ENCODE measurements around the gene GNAI3. TPM values are rescaled to one million over a fixed set of nuclear protein-coding genes. Genes with fewer than 3 reads are reported as not detected.

GNAI3 gene
- total and polyA plus RNA-seq, 2 donors (not counting 3 experiments of a cell fraction or from before 2014, with no cell fraction given): 5.0 to 14.0 TPM

GRCh38 chr1:109624201-109625010 lies 76.0 kb downstream of the GNAI3 start:
- no peaks in the 10 kb centered on the region for H3K27me3 ChIP-seq (ENCODE audit: control insufficient read depth in 2 of 2, insufficient read depth in 2 of 2, low read length in 2 of 2)
- H3K4me1 ChIP-seq (ENCODE audit: control insufficient read depth, extremely low read depth, insufficient read depth, low read length): peaks cover 14% of the 10 kb centered on the region
- ChIA-PET POLR2A (no interaction called here), CTCF (interaction anchor here (0.6 to 3.3 kb wide), 8 partner anchors 11 to 360 kb away, joined by 3 to 23 read pairs (median 5); partner anchors contain the start of genes AHCYL1 and GNAI3)
- H4K20me1 ChIP-seq (replicated peaks; ENCODE audit: control insufficient read depth, extremely low read depth, insufficient read depth, low read length): no peaks in the 10 kb centered on the region
- H3K9me3 ChIP-seq (replicated peaks; ENCODE audit: control insufficient read depth, insufficient read depth, low read length): no peaks in the 10 kb centered on the region
- H3K9ac ChIP-seq (replicated peaks; ENCODE audit: extremely low read depth, insufficient read depth, low read length): no peak overlapping the region
- TF ChIP-seq MYC (IDR thresholded peaks at IDR 0.05; ENCODE audit: low read depth, low read length): no peak
- TF ChIP-seq POLR2A (IDR thresholded peaks at IDR 0.05; ENCODE audit: low read depth, low read length): no peak
- TF ChIP-seq FOS (IDR thresholded peaks at IDR 0.05; ENCODE audit: borderline replicate concordance, insufficient read depth, low read length): no peak
- TF ChIP-seq POLR2AphosphoS5 (IDR thresholded peaks at IDR 0.05; ENCODE audit: insufficient read depth, low read depth, low read length): no peak
- TF ChIP-seq CTCF (IDR thresholded peaks at IDR 0.05; ENCODE audit: extremely low read depth in 1 of 2, insufficient read depth in 1 of 2, low read depth in 1 of 2, low read length in 2 of 2): no peak
- no peak for TF ChIP-seq GATA2 (IDR thresholded peaks at IDR 0.05; ENCODE audit: insufficient read depth, insufficient read length, low read depth, low read length)
- TF ChIP-seq, protein P1, sequence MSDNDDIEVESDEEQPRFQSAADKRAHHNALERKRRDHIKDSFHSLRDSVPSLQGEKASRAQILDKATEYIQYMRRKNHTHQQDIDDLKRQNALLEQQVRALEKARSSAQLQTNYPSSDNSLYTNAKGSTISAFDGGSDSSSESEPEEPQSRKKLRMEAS (IDR thresholded peaks at IDR 0.05; ENCODE audit: insufficient read depth, insufficient read length): no peak
- no peak for TF ChIP-seq JUN (IDR thresholded peaks at IDR 0.05; ENCODE audit: borderline replicate concordance, insufficient read depth, insufficient read length, low read depth)
- no peak for TF ChIP-seq EZH2 (IDR thresholded peaks at IDR 0.05; ENCODE audit: borderline replicate concordance, low read depth, low read length, severe bottlenecking)
- dilution Hi-C loops (cut with MboI; ENCODE audit: extremely low pct_ligation_motif_present, low sequenced_read_pairs): no loop called here
- peaks cover 0 to 27% of the 10 kb centered on the region in 2 experiments for H3K36me3 ChIP-seq (ENCODE audit: control insufficient read depth in 2 of 2, extremely low read depth in 1 of 2, insufficient read depth in 2 of 2, low read length in 2 of 2)
- FAIRE-seq: no peak
- H3K4me2 ChIP-seq (ENCODE audit: insufficient read depth, low read length): no peak overlapping the region
- H3K27ac ChIP-seq (ENCODE audit: insufficient read depth, low read depth, low read length): no peak overlapping the region
- H3K9me1 ChIP-seq (replicated peaks; ENCODE audit: control insufficient read depth, extremely low read depth, insufficient read depth, low read length): no peaks in the 10 kb centered on the region
- intact Hi-C loops (cut with micrococcal nuclease): no loop called here
- H3K79me2 ChIP-seq (ENCODE audit: control insufficient read depth, insufficient read depth, low read length): peaks cover 51% of the 10 kb centered on the region
- H3K4me3 ChIP-seq (replicated peaks in 1 of 3; ENCODE audit: insufficient read depth in 1 of 3, low read depth in 1 of 3, low read length in 3 of 3): no peak overlapping the region
- no peak overlapping the region for H2AFZ ChIP-seq (ENCODE audit: low read depth, low read length)
- BruUV-seq (replicated peaks): no TSS peak
- DNase-seq (ENCODE audit: low read depth, low spot score): no peak

All from endothelial cell of umbilical vein (primary cell).